Heart right ventricle (tissue), 16 donors: ENCODE results near the gene SLC25A33. TPM values are rescaled to one million over a fixed set of nuclear protein-coding genes. Genes with fewer than 3 reads are reported as not detected.
"Not testable (repeated sequence)": the region's sequence is repeated elsewhere in the genome, so short reads cannot be mapped to it uniquely, and the experiment has no call there.

Source experiments
- ATAC-seq, 8 donors: fragments of 200-7000 bp; cut with Tn5 transposase; one replicate each; pipeline ENCODE4 v1.9.1; 2020; ENCODE audit warnings: mild to moderate bottlenecking in 8 of 8, moderate library complexity in 8 of 8, moderate number of reproducible peaks in 1 of 8
- DNase-seq, 2 donors: peaks; one replicate each; pipeline ENCODE4 v3.0.0-alpha.2; 2020
- H3K27ac ChIP-seq, 10 donors: fragments of 200-600 bp; sonication (generic) in 2 of 10; one replicate each; pipeline versions ENCODE4 v1.5.0 to v1.8.0; 2020 to 2022; ENCODE audit warnings: mild to moderate bottlenecking in 3 of 10
- H3K27me3 ChIP-seq, 7 donors: fragments of 200-600 bp; one replicate each; pipeline ENCODE4 v1.8.0; 2021 to 2022; ENCODE audit warnings: mild to moderate bottlenecking in 2 of 7
- H3K36me3 ChIP-seq, 9 donors: fragments of 200-600 bp; sonication (generic) in 1 of 9; one replicate each; pipeline versions ENCODE4 v1.5.0 to v1.8.0; 2020 to 2022; ENCODE audit warnings: mild to moderate bottlenecking in 2 of 9
- H3K4me1 ChIP-seq, 9 donors: fragments of 200-600 bp; sonication (generic) in 1 of 9; one replicate each; pipeline versions ENCODE4 v1.5.0 to v1.8.0; 2020 to 2022; ENCODE audit warnings: mild to moderate bottlenecking in 4 of 9
- H3K4me3 ChIP-seq, 10 donors: fragments of 200-600 bp; sonication (generic) in 2 of 10; one replicate each; pipeline versions ENCODE4 v1.5.0 to v1.8.0; 2020 to 2022; ENCODE audit warnings: mild to moderate bottlenecking in 7 of 10, moderate library complexity in 2 of 10
- H3K9me3 ChIP-seq, 11 donors: fragments of 200-600 bp in 10 of 11; sonication (generic) in 2 of 11; one replicate each; pipeline versions ENCODE4 v1.5.0 to v1.8.0; 2013 to 2022; ENCODE audit warnings: mild to moderate bottlenecking in 2 of 11, control low read depth in 1 of 11, moderate library complexity in 1 of 11
- WGBS, 2 donors: extraction: QIAGEN DNeasy Blood & Tissue Kit; methylation state at CpG; one replicate each; pipeline ENCODE4 v1.1.7; 2013; ENCODE audit warnings: inconsistent platforms in 1 of 2; 5-methylcytosine and 5-hydroxymethylcytosine counted together
- intact Hi-C, 10 donors: fragments of 100-400 bp; cut with DNase I; formaldehyde crosslinking; loops; one replicate each; pipeline versions ENCODE4 v1.11.1 to v1.14.2; 2022
- polyA plus RNA-seq, 2 donors: library from polyadenylated mRNA; stranded (reverse); fragments of 200-250 nt; gene quantifications; one replicate each; pipeline ENCODE4 v1.2.3, GENCODE V29; 2013
- total RNA-seq, 10 donors: library from RNA; stranded (reverse); fragmentation: NEBNext Ultra II Directional in 3 of 10; extraction: Animal tissue kit (Norgen Biotek cat#: 25700) in 3 of 10; gene quantifications; one replicate each; pipeline versions ENCODE4 v1.2.1 to v1.2.4, GENCODE V29; 2021 to 2023
- TF ChIP-seq, protein P1 (sequence below), 9 donors: fragments of 200-600 bp; sonication (generic) in 2 of 9; IDR thresholded peaks; one replicate each; pipeline versions ENCODE4 v1.5.0 to v1.8.0; 2021 to 2022; ENCODE audit warnings: antibody characterized with exemption in 9 of 9, mild to moderate bottlenecking in 5 of 9, moderate library complexity in 1 of 9
- donor health status: Arrhythmogenic right ventricular cardiomyopathy.
- donor health status: ischemic (EF 13 %, LVEDD 7.1; RV severe dilation, severe dysfunction).
- donor health status: healthy with polysubstance abuse.
- donor health status: DM: no; HTN: yes; CAD: no.
- donor health status: DM: no; HTN: no; CAD: no.
- donor health status: ischemic (EF 25% LVEDD 6.9; RV normal size, moderate dysfunction).
- donor health status: ischemic (EF 25% LVEDD 5.7; RV mildly dilated, moderate dysfunction).
- donor health status: healthy.
- donor health status: DM: yes; HTN: yes; CAD: no.
- donor health status: Ischemic cardiomyopathy.
- donor health status: ischemic (EF 35%, LVEDD 5.7; RV mildly dilated, moderate dysfunction).
- donor health status: nonischemic (EF 11% LVEDD 7.7; RV severe dilation, severe dysfunction).
- donor health status: DM: yes; HTN: yes; CAD: no.
- donor health status: PGD.
- donor health status: ischemic (EF 29% LVEDD 5.4; RV normal size, mild dysfunction).
- donor health status: nonischemic (EF 23%, LVEDD 6.1; RV moderate dilation, normal function).

Gene SLC25A33
- total and polyA plus RNA-seq, 12 donors, result 2.8 to 7.7 (median 5.4) TPM

DNA sequence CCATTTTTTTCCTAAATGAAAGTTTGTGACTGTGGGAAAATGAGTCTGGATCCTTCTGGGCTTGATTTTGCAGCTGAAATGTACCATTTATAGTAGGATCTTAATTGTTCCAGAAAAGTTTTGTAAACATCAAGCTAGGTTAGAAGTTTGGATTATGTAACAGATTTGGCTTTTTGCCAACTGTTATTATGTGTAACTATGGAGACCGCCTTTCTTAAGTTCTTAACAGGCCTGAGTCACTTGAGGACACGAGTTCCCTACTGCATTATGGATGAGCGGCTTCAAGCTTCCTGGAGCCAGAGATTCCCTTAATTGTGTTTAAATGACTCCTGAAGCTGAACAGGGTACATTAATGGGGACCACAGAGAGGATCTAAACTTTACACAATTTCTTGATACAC is 22.2 kb downstream of the SLC25A33 start:
- peak in 1 of 2 donors; percentile 66 for DNase-seq
- TF ChIP-seq, protein P1, sequence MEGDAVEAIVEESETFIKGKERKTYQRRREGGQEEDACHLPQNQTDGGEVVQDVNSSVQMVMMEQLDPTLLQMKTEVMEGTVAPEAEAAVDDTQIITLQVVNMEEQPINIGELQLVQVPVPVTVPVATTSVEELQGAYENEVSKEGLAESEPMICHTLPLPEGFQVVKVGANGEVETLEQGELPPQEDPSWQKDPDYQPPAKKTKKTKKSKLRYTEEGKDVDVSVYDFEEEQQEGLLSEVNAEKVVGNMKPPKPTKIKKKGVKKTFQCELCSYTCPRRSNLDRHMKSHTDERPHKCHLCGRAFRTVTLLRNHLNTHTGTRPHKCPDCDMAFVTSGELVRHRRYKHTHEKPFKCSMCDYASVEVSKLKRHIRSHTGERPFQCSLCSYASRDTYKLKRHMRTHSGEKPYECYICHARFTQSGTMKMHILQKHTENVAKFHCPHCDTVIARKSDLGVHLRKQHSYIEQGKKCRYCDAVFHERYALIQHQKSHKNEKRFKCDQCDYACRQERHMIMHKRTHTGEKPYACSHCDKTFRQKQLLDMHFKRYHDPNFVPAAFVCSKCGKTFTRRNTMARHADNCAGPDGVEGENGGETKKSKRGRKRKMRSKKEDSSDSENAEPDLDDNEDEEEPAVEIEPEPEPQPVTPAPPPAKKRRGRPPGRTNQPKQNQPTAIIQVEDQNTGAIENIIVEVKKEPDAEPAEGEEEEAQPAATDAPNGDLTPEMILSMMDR (IDR thresholded peaks at IDR 0.05), result no peak
- 15% methylated on average over 3 of the region's 3 CpGs for WGBS, 2 donors
- peaks cover 4 to 49% (median 41%) of the 10 kb centered on the region in 9 donors for H3K4me1 ChIP-seq
- peaks cover 0 to 27% (median 0%) of the 10 kb centered on the region in 9 donors for H3K36me3 ChIP-seq
- no peaks in the 10 kb centered on the region for H3K27me3 ChIP-seq
- H3K27ac ChIP-seq, result peak overlapping the region in 6 of 10 donors; percentile 33 to 68 (median 58)
- intact Hi-C loops, result no loop called here
- peak; percentile 45 to 93 (median 92) for ATAC-seq
- peak overlapping the region in 1 of 10 donors; percentile 25 for H3K4me3 ChIP-seq
- no peaks in the 10 kb centered on the region for H3K9me3 ChIP-seq

DNA sequence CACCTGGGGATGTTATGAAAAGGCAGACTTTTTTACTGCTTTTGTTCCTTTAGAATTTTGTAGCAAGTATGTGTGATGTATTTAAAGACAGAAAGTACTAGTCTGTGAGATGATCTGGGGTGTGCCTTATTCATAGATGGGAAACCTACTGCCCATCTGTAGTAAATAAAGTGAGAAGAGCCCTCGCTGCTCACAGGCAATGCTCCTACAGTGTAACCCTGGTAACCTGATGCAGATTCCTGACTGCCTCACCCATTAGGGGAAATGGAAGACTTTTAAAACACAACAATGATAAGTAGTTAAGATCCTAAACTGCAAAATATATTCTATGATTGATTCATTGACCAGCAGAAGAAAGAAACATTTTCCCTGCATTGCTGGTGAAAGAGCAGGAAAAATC is 30.0 kb downstream of the SLC25A33 start:
- no peaks in the 10 kb centered on the region for H3K27me3 ChIP-seq
- peaks cover 0 to 53% (median 5%) of the 10 kb centered on the region in 9 donors for H3K36me3 ChIP-seq
- H3K27ac ChIP-seq, result no peak overlapping the region
- TF ChIP-seq, protein P1 (IDR thresholded peaks at IDR 0.05), result no peak
- no peaks in the 10 kb centered on the region for H3K9me3 ChIP-seq
- intact Hi-C loops, result loop anchor here in 1 of 10 donors (2.0 kb wide), 1 partner anchor 70 kb away; no protein-coding TSS in a partner anchor
- peaks cover 0 to 12% (median 0%) of the 10 kb centered on the region in 9 donors for H3K4me1 ChIP-seq
- DNase-seq (no peak), ATAC-seq (no peak)
- no peak overlapping the region for H3K4me3 ChIP-seq
- WGBS, 2 donors, result 85 to 100% methylated on average over 1 of the region's 1 CpG

DNA sequence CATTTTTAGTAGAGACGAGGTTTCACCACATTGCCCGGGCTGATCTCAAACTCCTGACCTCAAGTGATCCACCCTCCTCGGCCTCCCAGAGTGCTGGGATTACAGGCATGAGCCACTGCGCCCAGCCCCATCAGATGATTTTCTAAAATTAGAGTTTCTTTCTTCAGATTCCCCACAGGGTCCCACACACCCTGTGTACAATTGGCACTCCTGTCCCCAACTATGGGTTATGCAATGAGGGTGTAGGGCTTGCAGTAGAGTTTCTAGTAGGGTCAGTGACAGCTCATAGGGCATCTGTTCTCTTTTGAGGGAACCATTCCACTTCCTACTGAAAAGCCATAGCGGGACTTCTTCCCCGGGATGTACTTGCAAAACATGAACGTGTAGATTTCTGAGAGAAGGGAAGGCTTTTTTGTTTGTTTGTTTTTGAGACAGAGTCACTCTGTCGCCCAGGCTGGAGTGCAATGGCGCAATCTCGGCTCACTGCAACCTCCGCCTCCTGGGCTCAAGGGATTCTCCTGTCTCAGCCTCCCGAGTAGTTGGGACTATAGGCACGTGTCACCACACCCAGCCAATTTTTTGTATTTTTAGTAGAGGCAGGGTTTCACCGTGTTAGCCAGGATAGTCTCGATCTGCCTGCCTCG is 31.7 kb downstream of the SLC25A33 start:
- not testable (repeated sequence) for H3K27me3 ChIP-seq, H3K9me3 ChIP-seq, H3K27ac ChIP-seq, H3K4me3 ChIP-seq, DNase-seq
- ATAC-seq, result peak in 1 of 8 donors; percentile 33
- Histone ChIP-seq H3K4me1 (peaks cover 0 to 12% (median 0%) of the 10 kb centered on the region in 9 donors), H3K36me3 (peaks cover 0 to 60% (median 5%) of the 10 kb centered on the region in 9 donors)
- 83 to 89% methylated on average over 16 of the region's 16 CpGs for WGBS, 2 donors
- intact Hi-C loops, result loop anchor here in 7 of 10 donors (5.0 to 10.0 kb wide), 5 partner anchors 34 to 306 kb away; partner anchors contain the start of genes SLC25A33 (in 1 of the 7) and SPSB1 (in 1 of the 7)

DNA sequence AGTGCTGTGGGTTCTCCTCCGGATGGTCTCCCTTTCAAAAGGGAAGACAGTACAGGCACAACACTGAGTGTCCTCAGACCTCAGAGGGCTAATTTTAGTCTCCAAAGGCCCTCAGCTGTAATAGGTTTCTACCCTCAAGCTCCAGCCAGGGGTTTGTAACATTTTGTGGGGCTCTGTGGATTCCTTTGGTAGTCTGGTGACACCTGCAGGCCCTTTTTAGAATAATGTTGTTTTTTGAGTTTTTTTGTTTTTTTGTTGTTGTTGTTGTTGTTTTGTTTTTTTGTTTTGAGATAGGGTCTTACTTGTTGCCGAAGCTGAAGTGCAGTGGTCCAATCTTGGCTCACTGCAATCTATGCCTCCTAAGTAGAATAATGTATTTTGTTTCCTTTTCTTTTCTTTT is 34.5 kb downstream of the SLC25A33 start:
- Histone ChIP-seq H3K4me1 (peaks cover 0 to 12% (median 0%) of the 10 kb centered on the region in 9 donors), H3K27ac (no peak overlapping the region), H3K36me3 (peaks cover 0 to 71% (median 0%) of the 10 kb centered on the region in 9 donors), H3K27me3 (no peaks in the 10 kb centered on the region), H3K4me3 (no peak overlapping the region), H3K9me3 (no peaks in the 10 kb centered on the region)
- TF ChIP-seq, protein P1 (IDR thresholded peaks at IDR 0.05), result peak; percentile 10 to 62 (median 46)
- ATAC-seq, result peak in 7 of 8 donors; percentile 49 to 72 (median 62)
- no peak for DNase-seq
- WGBS, 2 donors, result 61 to 65% methylated on average over 2 of the region's 2 CpGs
- intact Hi-C loops, result loop anchor here (1.0 to 10.0 kb wide), 7 partner anchors 36 to 309 kb away; partner anchors contain the start of genes SLC25A33 (in 1 of the 10) and SPSB1 (in 1 of the 10)
